K562 (cell line): Measurements from ENCODE around the gene SLC25A20. TPM values are rescaled to one million over a fixed set of nuclear protein-coding genes. Genes with fewer than 3 reads are reported as not detected.

Experiments used
- BMI1 ChIP-seq: fragments of 150-350 bp; IDR thresholded peaks from 2 replicates; pipeline ENCODE4 v1.6.1; 2014; ENCODE audit warnings: low read length
- FOXJ2 ChIP-seq: fragments of 200-800 bp; sonication (Bioruptor generic); IDR thresholded peaks from 2 replicates; pipeline ENCODE4 v1.6.1; 2016; ENCODE audit warnings: missing genetic modification characterization, missing compliant biosample characterization
- GATAD2A ChIP-seq: fragments of 450-650 bp; IDR thresholded peaks from 2 replicates; pipeline ENCODE4 v1.6.1; 2017
- MAFG ChIP-seq: fragments of 450-650 bp; conservative IDR thresholded peaks from 2 replicates; pipeline ENCODE4 v1.6.1; 2016; ENCODE audit warnings: missing genetic modification characterization, missing compliant biosample characterization
- MTF1 ChIP-seq: fragments of 250-450 bp; sonication (Bioruptor Pico); IDR thresholded peaks from 2 replicates; pipeline ENCODE4 v1.9.0; 2021; ENCODE audit warnings: moderate library complexity, mild to moderate bottlenecking, inconsistent platforms, borderline replicate concordance
- NBN ChIP-seq: fragments of 450-650 bp; IDR thresholded peaks from 2 replicates; pipeline ENCODE4 v1.6.1; 2016; ENCODE audit warnings: low read depth, mild to moderate bottlenecking
- NONO ChIP-seq, 2 experiments: fragments of 200-400 bp in 1 of 2; fragments of 450-650 bp in 1 of 2; formaldehyde crosslinking in 1 of 2; IDR thresholded peaks; 2 replicates each; pipeline ENCODE4 v1.6.1; 2017; ENCODE audit warnings: low read depth in 2 of 2, mild to moderate bottlenecking in 2 of 2, moderate library complexity in 2 of 2, low read length in 1 of 2
- SMC3 ChIP-seq: conservative IDR thresholded peaks from 2 replicates; pipeline ENCODE4 v1.6.1; 2011; ENCODE audit warnings: low read depth, low read length, improper control_type of control experiment; ENCODE audit not compliant: insufficient read depth
- TCFL5 ChIP-seq: fragments of 250-450 bp; sonication (Bioruptor Pico); conservative IDR thresholded peaks from 2 replicates; pipeline ENCODE4 v1.6.1; 2021; ENCODE audit warnings: mild to moderate bottlenecking, moderate library complexity, matching md5 sums
- polyA plus RNA-seq, 8 experiments: library from polyadenylated mRNA; depleted of rRNA in 4 of 8; stranded (reverse) in 5 of 8; unstranded in 3 of 8; fragments of >200 nt; fragmentation: Nextera tagmentation in 2 of 8; fragmentation: Illumina TruSeq in 1 of 8; extraction: Ambion mirVana in 2 of 8; extraction: Trizol in 1 of 8; gene quantifications; 2 replicates each; pipeline versions ENCODE4 v1.2.1 to v1.2.3, GENCODE V29; 2011 to 2014; ENCODE audit warnings: inconsistent platforms in 1 of 8, missing spikeins in 1 of 8
- total RNA-seq, 7 experiments: library from RNA; depleted of rRNA in 6 of 7; stranded (reverse); fragments of >200 nt in 6 of 7; fragmentation: Illumina TruSeq in 2 of 7; extraction: Trizol in 2 of 7; gene quantifications; 2 replicates each; pipeline versions ENCODE4 v1.2.1 to v1.2.3, GENCODE V29; 2011 to 2021; ENCODE audit warnings: low replicate concordance in 1 of 7
- TF ChIP-seq, protein P1 (sequence below): fragments of 250-450 bp; sonication (Bioruptor Pico); IDR thresholded peaks from 2 replicates; pipeline ENCODE4 v1.4.0; 2020; ENCODE audit warnings: mild to moderate bottlenecking
- TF ChIP-seq, protein P2 (sequence below): fragments of 250-450 bp; sonication (Bioruptor Pico); IDR thresholded peaks from 2 replicates; pipeline ENCODE4 v1.8.0; 2022; ENCODE audit warnings: moderate library complexity, mild to moderate bottlenecking, inconsistent platforms
- TF ChIP-seq, protein P3 (sequence below): sonication (generic); formaldehyde crosslinking; IDR thresholded peaks from 2 replicates; pipeline ENCODE4 v1.8.0; 2022; ENCODE audit warnings: missing genetic modification reagents, mild to moderate bottlenecking, borderline replicate concordance
- TF ChIP-seq, protein P4 (sequence below), 3 experiments: IDR thresholded peaks in 2 of 3; conservative IDR thresholded peaks in 1 of 3; 2 replicates each; pipeline ENCODE4 v1.5.1; 2011 to 2012; ENCODE audit warnings: low read length in 3 of 3, mild to moderate bottlenecking in 3 of 3, control low read depth in 2 of 3, improper control_type of control experiment in 1 of 3, inconsistent platforms in 1 of 3, low read depth in 1 of 3, mixed read lengths in 1 of 3, moderate library complexity in 1 of 3; ENCODE audit not compliant: insufficient read depth in 2 of 3
- TF ChIP-seq, protein P5 (sequence below): fragments of 450-650 bp; formaldehyde crosslinking; IDR thresholded peaks from 2 replicates; pipeline ENCODE4 v1.4.0; 2022; ENCODE audit warnings: missing genetic modification characterization

SLC25A20 gene
- total and polyA plus RNA-seq, 9 of the 15 experiments (the other 6 are each of a cell fraction or from before 2014, with no cell fraction given) = 14.3 to 48.1 (median 21.6) TPM

DNA sequence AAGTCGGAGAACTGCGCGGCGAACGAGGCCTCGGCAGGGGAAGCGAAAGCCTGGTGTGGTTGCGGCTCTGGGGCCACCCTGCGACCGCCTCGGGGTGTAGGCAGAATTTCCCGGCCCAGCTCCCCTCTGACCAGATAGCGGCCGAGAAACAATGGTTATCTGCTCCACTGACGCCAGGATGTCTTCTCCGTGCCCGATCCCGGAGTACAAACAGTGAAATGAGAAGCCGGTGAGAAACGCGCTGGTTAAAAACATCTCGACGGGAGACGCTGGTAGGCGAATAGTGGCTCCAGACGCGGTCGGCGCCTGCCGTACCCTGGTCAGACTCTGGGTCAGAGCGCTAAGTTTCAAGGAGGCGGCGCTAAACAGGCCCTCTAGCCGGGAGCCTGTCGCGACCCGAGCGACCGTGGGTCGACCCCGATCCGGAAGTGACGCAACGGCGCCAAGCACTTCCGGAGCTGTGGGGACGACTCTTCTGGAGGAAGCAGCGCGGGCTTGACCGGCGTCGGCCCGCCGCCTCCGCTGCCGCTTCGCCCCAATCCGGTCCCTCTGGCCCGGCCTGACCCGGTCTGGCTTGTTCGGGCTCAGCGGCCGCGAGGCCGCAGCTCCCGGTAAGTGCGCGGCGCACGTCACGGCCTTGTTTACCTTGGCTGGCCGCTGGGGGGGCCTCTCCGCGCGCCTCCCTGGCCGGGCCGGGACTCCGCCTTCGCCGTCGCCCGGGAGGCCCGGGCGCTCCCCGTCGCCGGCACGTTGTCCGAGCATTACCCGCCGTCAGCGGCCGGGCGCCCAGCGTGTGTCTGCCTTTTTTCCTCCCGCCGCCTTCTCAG is 19.9 kb upstream of the SLC25A20 start, which contains the start of gene ARIH2 (continued):
- TF ChIP-seq, protein P1, sequence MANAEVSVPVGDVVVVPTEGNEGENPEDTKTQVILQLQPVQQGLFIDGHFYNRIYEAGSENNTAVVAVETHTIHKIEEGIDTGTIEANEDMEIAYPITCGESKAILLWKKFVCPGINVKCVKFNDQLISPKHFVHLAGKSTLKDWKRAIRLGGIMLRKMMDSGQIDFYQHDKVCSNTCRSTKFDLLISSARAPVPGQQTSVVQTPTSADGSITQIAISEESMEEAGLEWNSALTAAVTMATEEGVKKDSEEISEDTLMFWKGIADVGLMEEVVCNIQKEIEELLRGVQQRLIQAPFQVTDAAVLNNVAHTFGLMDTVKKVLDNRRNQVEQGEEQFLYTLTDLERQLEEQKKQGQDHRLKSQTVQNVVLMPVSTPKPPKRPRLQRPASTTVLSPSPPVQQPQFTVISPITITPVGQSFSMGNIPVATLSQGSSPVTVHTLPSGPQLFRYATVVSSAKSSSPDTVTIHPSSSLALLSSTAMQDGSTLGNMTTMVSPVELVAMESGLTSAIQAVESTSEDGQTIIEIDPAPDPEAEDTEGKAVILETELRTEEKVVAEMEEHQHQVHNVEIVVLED (CRISPR knock-in tag) = peak; percentile 13; the same call in 1 of the 2 replicates
- TF ChIP-seq NONO (IDR thresholded peaks at IDR 0.05; ENCODE audit: low read depth in 2 of 2, low read length in 1 of 2) (peak; percentile 15 to 18; a peak in 1 of 4 replicates), MAFG (tag) (peak; percentile 50; the same call in 1 of the 2 replicates), NBN (0 out of 2 replicates have a peak, but pooled peaks have one; percentile 52), FOXJ2 (tag) (no peak; the same call in 1 of the 2 replicates), MTF1 (no peak), SMC3 (0 out of 2 replicates have a peak, but pooled peaks have one; percentile 4), TCFL5 (CRISPR knock-in tag) (no peak), BMI1 (no peak), GATAD2A (no peak)
- TF ChIP-seq, protein P2, sequence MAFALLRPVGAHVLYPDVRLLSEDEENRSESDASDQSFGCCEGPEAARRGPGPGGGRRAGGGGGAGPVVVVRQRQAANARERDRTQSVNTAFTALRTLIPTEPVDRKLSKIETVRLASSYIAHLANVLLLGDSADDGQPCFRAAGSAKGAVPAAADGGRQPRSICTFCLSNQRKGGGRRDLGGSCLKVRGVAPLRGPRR (CRISPR knock-in tag) = no peak
- TF ChIP-seq, protein P3, sequence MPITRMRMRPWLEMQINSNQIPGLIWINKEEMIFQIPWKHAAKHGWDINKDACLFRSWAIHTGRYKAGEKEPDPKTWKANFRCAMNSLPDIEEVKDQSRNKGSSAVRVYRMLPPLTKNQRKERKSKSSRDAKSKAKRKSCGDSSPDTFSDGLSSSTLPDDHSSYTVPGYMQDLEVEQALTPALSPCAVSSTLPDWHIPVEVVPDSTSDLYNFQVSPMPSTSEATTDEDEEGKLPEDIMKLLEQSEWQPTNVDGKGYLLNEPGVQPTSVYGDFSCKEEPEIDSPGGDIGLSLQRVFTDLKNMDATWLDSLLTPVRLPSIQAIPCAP (CRISPR knock-in tag) = no peak
- TF ChIP-seq, protein P4, sequence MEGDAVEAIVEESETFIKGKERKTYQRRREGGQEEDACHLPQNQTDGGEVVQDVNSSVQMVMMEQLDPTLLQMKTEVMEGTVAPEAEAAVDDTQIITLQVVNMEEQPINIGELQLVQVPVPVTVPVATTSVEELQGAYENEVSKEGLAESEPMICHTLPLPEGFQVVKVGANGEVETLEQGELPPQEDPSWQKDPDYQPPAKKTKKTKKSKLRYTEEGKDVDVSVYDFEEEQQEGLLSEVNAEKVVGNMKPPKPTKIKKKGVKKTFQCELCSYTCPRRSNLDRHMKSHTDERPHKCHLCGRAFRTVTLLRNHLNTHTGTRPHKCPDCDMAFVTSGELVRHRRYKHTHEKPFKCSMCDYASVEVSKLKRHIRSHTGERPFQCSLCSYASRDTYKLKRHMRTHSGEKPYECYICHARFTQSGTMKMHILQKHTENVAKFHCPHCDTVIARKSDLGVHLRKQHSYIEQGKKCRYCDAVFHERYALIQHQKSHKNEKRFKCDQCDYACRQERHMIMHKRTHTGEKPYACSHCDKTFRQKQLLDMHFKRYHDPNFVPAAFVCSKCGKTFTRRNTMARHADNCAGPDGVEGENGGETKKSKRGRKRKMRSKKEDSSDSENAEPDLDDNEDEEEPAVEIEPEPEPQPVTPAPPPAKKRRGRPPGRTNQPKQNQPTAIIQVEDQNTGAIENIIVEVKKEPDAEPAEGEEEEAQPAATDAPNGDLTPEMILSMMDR (IDR thresholded peaks at IDR 0.05 in 2 of 3, conservative IDR thresholded peaks at IDR 0.05 in 1 of 3; ENCODE audit: insufficient read depth in 2 of 3, low read depth in 1 of 3, low read length in 3 of 3) = peak; percentile 0 to 32 (median 10); a peak in 2 of 6 replicates
- TF ChIP-seq, protein P5, sequence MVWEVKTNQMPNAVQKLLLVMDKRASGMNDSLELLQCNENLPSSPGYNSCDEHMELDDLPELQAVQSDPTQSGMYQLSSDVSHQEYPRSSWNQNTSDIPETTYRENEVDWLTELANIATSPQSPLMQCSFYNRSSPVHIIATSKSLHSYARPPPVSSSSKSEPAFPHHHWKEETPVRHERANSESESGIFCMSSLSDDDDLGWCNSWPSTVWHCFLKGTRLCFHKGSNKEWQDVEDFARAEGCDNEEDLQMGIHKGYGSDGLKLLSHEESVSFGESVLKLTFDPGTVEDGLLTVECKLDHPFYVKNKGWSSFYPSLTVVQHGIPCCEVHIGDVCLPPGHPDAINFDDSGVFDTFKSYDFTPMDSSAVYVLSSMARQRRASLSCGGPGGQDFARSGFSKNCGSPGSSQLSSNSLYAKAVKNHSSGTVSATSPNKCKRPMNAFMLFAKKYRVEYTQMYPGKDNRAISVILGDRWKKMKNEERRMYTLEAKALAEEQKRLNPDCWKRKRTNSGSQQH (CRISPR knock-in tag) = no peak
